GM18502 (cell line): Measurements from ENCODE around the gene CD1B.
"Not testable (repeated sequence)": the region's sequence is repeated elsewhere in the genome, so short reads cannot be mapped to it uniquely, and the experiment has no call there.

Source experiments
- ATAC-seq: cut with Tn5 transposase; IDR thresholded peaks from one replicate; pipeline ENCODE4 v1.9.1; 2021; ENCODE audit warnings: mild to moderate bottlenecking; ENCODE audit not compliant: unreplicated experiment, poor library complexity

The CD1B gene

GRCh38 chr1:158329733-158330132 is 1.6 kb downstream of the CD1B start:
- no peak for ATAC-seq

DNA sequence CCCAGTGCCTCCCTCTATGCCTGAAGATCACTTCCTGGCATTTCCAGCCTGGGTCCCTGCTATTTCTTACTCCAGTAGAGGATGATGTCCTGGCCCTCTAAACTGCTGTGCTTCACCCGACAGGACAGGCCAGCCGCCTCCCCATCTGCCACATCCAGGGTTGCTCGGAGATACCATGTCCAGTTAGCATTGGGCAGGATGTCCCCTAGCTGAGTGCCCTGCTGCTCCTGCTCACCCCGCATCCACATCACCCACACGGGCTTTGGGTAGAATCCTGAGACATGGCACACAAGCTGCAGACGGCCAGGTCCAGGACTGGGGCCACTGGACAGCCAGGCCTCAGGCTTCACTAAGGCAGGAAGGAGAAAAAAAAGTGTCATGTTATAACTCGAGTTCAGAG is 2.0 kb downstream of the CD1B start:
- ATAC-seq: no peak

GRCh38 chr1:158328426-158328825 is 2.9 kb downstream of the CD1B start:
- no peak for ATAC-seq

DNA sequence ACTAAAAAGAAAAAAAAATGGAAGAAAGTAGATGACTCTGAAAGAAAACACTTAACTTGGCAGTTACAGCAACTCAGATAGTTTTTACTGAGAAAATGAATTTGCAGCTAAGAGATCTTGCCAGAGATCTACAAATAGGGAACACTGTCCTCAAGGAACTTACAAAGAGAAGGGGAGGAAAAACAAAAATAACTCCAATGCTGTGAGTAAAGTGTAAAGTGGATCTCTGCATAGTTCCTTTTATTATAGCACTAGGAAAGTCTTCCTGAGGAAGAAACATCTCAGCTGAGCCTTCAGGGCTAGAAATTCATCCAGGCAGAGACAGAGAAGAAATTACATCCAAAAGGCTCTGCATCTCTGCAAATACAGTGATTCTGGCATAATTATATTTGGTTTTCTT is 3.9 kb downstream of the CD1B start:
- no peak for ATAC-seq

DNA sequence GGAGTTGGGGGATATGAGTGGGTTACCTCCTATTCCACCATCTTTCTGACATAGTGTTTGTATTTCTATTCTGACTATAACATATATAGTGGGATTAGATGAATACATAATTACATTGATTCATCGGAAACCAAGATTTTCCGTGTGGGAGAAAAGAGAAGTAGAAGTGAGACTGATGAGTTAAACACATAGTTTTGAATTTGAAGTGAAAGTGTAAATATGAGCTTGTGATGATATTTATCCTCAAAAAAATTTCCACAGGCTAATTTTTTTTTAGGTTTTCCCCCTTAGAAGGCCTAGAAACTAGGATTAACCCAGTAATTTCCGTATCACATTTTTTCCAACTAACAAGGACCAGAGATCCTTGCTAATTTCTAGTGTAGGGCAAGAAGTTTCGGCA is 6.9 kb downstream of the CD1B start:
- peak; percentile 32 for ATAC-seq

GRCh38 chr1:158323866-158324265 is 7.5 kb downstream of the CD1B start:
- no peak for ATAC-seq

DNA sequence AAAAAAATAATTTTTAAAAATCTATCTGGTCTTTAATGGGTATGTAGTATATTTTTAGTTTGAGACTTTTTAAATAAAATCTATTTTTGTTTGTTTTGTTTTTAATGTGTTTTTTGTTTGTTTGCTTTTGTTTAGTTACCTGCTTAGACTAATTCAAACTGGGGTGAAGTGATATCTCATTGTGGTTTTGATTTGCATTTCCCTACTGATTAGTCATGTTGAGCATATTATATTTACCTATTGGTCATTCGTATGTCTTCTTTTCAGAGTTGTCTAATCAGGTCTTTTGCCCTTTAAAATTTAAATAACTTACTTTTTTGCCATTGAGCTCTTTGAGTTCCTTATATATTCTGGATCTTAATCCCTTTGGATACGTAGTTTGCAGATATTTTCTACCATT is 20.3 kb downstream of the CD1B start:
- peak; percentile 79 for ATAC-seq

DNA sequence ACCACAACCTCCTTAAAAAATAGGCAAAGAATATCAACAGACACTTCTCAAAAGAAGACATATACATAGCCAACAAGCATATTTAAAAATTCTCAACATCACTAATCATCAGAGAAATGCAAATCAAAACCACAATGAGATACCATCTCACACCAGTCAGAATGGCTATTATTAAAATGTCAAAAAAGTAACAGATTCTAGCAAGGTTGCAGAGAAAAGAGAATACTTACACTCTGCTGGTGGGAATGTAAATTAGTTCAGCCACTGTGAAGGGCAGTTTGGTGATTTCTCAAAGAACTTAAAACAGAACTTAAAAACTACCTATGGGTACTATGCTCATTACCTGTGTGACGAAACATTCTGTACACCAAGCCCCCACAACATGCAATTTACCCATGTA is 20.7 kb downstream of the CD1B start:
- ATAC-seq: peak; percentile 65

DNA sequence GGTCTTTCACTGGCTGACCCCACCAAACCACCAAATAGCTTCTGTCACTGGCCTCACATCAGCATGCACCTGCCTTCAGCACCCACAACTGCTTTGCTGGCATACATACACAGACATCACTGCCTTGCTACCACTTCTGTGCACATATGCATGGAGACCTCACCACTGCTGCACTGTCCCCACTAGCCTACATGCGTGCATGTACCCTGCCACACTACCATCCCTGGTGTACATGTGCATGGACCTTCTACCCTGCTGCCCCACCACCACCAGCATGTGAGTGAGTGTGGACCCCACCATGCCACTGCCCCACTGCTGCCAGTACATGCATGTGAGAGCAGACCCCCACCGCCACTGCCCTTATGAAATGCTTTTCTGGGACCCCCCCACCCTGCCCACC is 35.5 kb downstream of the CD1B start:
- no peak for ATAC-seq

- no peak for ATAC-seq
These were observed 40.9 kb downstream of the CD1B start for GRCh38 chr1:158290321-158290844.

GRCh38 chr1:158289811-158290210 is 41.5 kb downstream of the CD1B start, which contains the start of gene CD1C:
Gene CD1C (plus strand): TSS chr1:158289923. CDS start chr1:158290065, 142 bp downstream.
- ATAC-seq: no peak

- peak; percentile 21 for ATAC-seq
These were observed 44.4 kb downstream of the CD1B start for GRCh38 chr1:158286941-158287346.

DNA sequence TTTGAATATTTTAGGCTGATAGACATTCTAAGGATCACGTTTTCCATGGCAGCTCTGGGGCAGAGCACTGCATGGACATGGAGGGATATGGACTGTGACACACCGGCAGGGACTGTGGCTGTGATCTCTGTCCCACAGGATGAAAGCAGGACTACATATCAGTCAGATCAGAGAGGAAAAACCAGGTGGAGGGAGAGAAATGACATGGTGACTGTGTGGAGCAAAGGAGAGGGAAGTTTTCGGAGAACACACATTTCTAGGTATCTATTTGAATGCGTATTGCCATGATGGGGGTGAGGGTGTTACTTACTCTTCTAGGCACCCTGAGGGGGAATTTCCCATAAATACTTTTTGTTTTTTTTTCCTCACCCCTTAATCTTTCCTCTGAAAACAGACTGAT is 44.8 kb downstream of the CD1B start:
- ATAC-seq: peak; percentile 25

GRCh38 chr1:158285756-158286241 is 45.5 kb downstream of the CD1B start:
- ATAC-seq: peak; percentile 76

GRCh38 chr1:158283965-158284364 is 47.4 kb downstream of the CD1B start:
- peak; percentile 53 for ATAC-seq

GRCh38 chr1:158282421-158282820 is 48.9 kb downstream of the CD1B start:
- ATAC-seq: not testable (repeated sequence)
